Measurements from ENCODE around the gene SNRK.

The SNRK gene

DNA sequence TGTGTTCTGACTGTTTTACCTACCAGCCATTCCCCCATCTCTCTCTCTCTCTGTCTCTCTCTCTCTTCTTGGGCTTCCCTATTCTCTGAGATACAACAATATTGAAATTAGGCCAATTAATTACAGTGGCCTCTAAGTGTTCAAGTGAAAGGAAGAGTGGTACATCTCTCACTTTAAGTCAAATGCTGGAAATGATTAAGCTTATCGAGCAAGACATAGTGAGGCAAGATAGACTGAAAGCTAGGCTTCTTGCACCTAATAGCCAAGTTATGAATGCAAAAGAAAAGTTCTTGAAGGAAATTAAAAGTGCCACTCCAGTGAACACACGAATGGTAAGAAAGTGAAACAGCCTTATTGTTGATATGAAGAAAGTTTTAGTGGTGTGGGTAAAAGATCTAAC lies 21.3 kb downstream of the SNRK start:
- no peak for DNase-seq

- DNase-seq, result no peak
These were observed 23.3 kb downstream of the SNRK start for GRCh38 chr3:43309372-43310305.

GRCh38 chr3:43316783-43317460 lies 30.6 kb downstream of the SNRK start:
- DNase-seq, result no peak

DNA sequence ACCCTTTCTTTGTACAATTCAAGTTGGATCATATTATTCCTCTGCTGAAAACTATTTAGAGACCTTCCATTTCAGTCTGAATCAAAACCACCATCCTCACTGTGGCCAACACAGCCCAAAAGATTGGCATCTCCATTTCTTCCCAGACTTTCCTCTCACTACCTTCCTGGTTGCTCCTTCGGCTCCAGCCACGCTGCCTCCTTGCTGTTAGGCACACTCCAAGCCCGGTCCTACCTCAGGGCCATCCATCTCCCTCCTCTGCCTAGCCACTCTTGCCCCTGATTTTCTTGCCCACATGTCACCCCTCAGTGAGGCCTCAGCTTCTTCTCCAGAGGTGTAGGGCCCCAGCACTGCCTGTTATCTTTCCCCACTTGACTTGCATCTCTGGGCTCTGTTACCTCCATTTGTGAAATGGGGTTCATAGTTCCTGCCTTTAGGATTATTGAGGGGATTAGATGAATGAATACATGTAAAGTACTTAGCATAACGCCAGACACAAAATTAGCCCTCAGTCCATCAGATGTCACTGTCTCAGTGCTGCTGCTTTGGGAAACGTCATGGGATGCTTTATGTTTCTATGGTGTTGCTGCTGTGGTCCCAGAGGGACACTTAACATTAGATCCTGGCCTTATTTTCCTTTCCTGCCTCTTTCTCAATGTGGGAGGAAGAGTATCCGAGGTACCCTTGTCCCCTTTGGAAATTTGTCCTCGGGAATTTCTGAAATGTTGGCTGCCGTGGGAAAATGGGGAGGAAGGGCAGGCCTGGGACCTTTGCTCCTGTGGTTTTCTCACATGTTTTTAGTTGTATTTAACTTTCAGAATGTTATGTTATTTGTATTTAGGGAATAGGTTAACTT lies 31.3 kb downstream of the SNRK start:
- no peak for DNase-seq

DNA sequence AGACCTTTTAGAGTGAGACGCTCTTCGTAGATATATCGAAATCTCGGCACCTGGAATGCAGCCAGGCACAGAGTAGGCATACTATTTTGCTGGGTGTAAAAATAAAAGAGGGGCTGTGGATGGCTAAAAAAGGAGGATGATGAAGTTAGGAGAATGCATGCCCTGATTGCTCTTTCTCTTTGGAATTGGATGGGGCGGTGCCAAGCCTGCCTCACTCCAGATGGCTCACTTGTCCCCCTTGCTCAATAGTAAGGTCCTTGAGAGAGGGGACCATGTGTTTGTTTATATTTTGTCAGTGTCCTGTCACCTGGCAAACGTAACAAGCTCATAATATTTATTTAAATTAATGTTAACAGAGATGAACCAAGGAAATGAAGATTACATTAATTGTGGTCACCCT lies 33.0 kb downstream of the SNRK start:
- DNase-seq, result no peak

DNA sequence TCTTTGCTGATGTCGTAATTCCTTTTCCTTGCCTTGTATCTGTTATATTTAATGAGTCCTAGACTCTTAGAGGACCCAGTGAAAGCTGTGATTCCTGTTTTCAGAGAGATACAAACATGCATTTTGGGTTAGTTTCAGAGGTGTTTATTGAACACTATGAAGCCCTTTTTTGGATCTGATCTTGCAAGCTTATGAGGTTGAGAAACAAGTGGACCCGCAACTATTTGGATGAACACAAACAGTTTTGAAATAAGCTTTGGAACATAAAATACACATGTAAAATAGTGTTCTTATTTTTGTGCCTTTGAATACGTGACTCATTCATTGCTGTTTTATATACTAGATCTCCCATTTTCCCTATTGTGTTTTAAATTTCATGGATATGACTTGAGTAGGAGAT lies 33.5 kb downstream of the SNRK start:
- DNase-seq, result no peak

GRCh38 chr3:43320288-43320687 lies 33.9 kb downstream of the SNRK start:
- DNase-seq, result no peak

- no peak for DNase-seq
These were observed 37.2 kb downstream of the SNRK start for GRCh38 chr3:43323541-43323940.

GRCh38 chr3:43326891-43327581 lies 40.7 kb downstream of the SNRK start:
- DNase-seq, result no peak

- no peak for DNase-seq
These were observed 41.2 kb downstream of the SNRK start for GRCh38 chr3:43327582-43327979.

GRCh38 chr3:43328653-43329052 lies 42.3 kb downstream of the SNRK start:
- no peak for DNase-seq

GRCh38 chr3:43330981-43331380 lies 44.6 kb downstream of the SNRK start:
- no peak for DNase-seq

- no peak for DNase-seq
These were observed 45.0 kb downstream of the SNRK start for GRCh38 chr3:43331381-43331780.

- DNase-seq, result no peak
These were observed 48.6 kb downstream of the SNRK start for GRCh38 chr3:43334976-43335375.

GRCh38 chr3:43335799-43336198 lies 49.5 kb downstream of the SNRK start:
- no peak for DNase-seq

DNA sequence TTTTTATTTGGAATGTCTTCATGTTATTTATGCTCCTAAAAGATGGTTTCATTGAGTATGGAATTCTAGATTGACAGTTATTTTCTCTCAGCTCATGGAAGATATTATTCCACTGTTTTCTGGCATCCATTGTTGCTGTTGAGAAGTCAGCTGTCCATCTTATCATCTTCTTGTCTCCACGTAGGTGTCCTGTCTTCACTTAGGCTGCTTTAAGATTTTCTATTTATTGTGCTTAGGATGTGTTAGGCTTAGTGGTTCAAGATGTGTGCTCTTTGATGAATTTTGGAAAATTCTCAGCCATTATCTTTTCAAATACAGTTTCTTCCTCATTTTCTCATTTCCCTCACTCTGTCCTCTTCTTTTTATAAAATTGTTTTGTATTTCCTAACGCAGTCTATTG lies 52.0 kb downstream of the SNRK start:
- DNase-seq, result no peak

DNA sequence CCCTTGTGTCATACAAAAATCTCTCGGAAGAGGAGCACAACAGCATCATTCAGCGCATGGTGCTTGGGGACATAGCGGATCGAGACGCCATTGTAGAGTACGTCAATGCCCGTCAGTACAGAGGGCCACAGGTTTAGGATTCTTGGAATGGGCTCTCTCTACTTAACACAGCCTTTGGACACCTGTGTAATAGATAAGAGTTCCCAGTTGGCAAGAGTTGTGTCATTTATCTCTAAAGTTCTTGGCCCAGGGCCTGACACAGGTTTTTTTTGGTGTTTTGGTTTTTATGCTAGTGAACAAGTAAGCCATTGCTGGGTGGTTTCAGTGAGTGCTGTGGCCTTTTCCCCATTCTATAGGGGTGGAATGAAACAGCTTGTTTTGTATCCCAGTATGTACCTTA lies 54.1 kb downstream of the SNRK start:
- DNase-seq, result no peak

- no peak for DNase-seq
These were observed 55.4 kb downstream of the SNRK start for GRCh38 chr3:43341788-43342187.

GRCh38 chr3:43343185-43343584 lies 56.8 kb downstream of the SNRK start:
- DNase-seq, result no peak

GRCh38 chr3:43343815-43344214 lies 57.5 kb downstream of the SNRK start:
- no peak for DNase-seq

- DNase-seq, result no peak
These were observed 58.2 kb downstream of the SNRK start for GRCh38 chr3:43344520-43344919.
